Stimulated activated CD4-positive, alpha-beta T cell treated with anti-CD3 and anti-CD28 coated beads, Interleukin-2, amount 100 ng/mL, for 4 hours (primary cell): Measurements from ENCODE around the gene ZNF200.
"Not testable (repeated sequence)": the region's sequence is repeated elsewhere in the genome, so short reads cannot be mapped to it uniquely, and the experiment has no call there.

Source experiments
- DNase-seq: peaks from one replicate; pipeline ENCODE4 v3.0.0-alpha.2; 2020; ENCODE audit warnings: low read depth

ZNF200 gene

DNA sequence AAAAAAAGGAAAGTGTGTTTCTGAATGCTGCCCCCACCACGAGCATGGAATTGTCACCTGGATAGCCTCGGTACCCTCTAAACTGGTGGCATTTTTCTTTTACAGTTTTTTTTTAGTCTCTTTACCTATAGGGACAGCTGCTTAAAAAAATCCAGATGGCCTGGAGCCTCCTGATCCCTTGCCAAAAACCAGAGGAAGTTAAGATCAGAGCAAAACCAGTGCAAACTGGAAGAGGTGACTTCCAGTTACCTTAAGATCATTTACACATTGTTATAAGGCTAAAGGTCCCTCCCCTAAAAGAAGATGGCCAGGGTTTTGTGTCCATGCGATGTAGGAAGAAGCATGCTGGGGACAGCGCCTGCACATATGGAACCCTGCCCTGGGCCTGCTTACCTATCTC lies 18.0 kb upstream of the ZNF200 start:
- no peak for DNase-seq

DNA sequence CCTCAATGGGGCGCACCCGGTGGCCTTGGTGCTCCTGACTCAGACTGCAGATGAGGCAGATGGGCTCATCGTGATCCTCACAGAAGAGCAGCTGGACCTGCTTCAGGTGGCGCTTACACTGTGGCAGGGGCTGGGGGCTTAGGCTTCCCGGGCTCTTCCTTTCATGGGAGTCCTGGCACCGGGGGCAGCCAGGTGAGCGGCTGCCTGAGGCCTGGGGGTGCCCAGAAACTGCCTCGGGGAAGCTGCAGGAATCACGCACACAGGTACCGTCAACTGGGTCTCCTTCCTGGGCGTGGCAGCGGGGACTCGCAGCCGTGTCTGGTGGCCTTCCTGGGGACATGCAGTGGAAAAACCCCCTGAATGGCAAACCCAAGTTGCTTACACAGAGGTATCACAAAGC lies 14.5 kb upstream of the ZNF200 start:
- DNase-seq = no peak

DNA sequence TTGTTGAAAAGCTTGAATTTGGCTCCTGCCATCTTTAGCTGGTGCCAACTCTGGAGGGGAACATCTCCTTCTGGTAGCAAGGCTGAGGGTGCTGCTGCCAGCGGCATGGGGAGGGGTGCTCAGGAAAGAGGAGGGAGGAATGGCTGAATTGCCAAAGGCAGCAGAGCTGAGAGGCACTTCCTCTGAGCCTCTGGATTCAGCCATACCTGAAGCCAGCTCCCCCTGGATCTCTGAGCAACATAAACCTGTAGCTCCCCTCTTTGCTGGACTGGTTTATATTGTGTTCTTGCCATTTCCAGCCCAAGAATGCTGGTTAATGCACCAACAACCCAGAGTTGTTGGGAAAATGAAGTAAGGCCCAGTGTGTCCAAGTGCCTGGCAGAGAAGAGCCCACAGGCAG lies 14.1 kb upstream of the ZNF200 start:
- DNase-seq = no peak

DNA sequence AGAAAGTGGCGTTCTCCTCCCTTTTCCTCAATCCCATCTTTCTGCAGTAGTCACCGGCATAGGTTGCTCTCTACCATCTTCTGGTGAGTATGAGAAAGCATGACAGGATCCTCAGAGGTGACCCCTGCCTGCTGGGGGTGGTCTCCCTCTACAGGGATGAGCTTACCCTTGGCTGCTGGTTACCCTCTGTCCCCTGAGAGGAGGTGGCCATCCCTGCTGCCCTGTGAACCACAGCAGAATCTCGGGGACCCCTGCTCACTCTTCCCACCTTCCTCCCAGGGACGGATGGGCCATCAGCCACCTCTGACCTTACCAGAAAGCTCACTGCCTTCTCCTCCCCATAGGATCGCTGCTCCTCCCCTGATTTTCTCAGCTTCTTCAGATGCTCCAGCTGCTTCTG lies 13.6 kb upstream of the ZNF200 start:
- DNase-seq = no peak

DNA sequence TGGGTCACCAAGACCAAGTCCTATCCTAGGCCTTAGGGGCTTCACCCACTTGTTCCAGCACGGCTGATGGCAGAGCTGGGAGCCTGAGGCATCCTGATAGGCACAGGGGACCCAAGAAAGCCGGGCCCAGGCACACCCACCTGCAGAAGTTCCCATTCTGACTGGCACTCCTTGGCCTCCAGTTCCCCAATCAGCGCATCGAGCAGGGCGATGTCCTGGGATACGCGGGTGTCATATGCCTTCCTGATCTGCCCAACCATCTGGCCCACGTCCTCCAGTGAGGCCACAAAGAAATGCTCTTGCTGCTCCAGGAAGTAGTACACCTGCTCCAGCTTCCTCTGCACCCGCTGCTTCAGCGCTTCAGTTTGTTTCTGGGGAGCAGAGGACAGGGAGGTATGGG lies 11.9 kb upstream of the ZNF200 start:
- no peak for DNase-seq

DNA sequence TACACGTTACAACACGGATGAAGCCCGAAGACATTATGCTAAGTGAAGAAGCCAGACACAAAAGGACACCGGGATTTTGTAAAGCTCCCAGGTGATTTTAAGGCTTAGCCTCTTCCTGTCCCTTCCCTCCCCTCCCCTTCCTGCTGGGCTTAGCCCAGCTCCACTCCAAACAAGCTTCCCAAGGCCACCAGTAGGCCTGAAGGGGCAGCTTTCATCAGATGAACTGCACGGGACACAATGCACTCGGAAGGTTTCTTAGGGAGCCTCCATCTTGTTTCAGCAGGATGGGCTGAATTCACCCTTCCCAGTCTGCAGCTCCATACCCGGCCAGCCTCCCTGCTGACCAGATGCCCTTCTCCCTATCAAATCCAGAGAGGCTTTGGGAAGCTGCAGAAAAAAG lies 11.0 kb upstream of the ZNF200 start:
- no peak for DNase-seq

DNA sequence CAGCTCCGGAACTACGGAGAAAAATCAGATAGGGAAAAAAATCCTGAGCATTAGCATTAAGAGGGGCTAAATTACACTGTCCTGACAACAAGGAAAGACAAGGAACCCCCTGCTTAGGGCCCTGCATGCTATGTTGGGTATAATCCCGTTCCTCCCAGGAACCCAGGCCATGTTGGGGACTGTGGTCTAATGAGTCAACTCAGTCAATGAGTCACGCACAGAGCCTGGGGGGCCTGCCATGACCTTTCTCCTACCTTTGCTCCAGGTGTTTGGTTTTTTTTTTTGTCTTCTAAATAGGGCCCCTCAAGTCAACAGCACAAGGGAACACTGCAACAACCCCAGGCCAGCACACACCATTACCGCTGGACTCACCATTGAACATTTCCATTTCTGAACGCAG lies 8.9 kb upstream of the ZNF200 start:
- DNase-seq = no peak

DNA sequence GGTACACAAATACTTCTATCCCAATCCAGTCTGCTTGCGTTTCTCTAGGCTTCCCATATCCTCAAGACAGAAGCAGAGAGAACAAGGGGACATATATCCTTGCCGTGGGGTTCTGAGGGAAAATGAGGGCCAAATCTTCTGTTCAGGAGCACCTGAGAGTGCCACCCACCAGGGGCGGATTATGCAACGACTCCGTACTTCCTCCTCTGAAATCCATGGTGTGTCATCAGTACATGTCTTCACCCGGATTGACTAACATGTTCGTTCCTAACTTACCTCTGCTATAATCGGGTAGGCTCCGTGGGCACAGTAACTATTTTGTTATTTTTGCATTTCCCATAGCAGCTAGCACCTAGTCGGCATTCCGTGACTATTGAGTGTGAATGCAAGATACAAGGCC lies 7.8 kb upstream of the ZNF200 start:
- DNase-seq = no peak

DNA sequence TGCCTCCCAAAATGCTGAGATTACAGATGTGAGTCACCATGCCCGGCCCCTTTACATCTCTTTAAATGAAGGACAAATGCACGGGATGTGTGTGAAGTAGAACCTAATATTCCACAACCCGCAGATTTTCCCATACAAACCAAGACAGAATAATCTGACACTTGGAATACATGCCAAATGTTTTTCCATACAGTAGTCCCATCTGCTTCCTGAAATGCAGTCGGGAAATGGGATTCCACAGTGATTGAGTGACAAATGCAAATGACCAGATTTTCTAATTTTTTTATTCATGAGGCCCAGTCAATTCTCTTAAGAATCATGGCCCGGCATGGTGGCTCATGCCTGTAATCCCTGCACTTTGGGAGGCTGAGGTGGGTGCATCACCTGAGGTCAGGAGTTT lies 6.8 kb upstream of the ZNF200 start:
- no peak for DNase-seq

DNA sequence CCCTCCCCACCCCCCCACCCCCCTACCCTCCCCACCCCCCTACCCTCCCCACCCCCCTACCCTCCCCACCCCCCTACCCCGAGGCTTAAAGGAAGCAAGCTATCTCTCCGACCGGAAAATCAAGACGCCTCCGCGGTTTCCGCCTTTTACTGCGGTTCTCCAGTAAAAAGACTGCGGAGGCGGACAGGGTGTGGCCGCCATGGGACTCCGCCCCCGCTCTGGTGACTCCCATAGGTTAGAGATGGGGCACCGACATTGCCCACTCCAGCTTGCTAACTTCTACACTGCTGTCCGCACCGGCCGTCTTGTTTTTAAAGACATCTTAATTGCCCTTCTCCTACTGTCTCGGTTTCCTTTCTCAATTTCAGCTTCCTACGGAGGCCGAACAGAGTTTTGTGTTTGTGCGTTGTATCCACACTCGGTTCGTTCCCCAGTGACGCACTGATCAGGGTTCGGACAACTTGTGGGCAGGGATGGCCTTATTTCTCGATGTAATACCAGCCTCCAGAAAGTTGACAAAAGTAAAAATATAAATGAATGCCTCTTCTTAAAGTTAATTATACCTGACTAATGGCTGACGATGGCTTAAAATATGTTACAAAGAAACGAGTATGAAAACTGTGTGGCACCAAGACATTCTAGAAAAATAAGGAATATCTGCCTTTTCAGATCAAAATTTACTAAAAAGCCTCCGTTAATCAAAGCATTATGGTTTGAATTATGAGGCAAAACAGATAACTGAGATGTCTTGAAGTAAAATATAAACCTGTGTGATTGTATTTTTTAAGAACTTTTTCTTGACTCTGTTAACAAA lies 1.1 kb upstream of the ZNF200 start:
- DNase-seq = peak; percentile 50

DNA sequence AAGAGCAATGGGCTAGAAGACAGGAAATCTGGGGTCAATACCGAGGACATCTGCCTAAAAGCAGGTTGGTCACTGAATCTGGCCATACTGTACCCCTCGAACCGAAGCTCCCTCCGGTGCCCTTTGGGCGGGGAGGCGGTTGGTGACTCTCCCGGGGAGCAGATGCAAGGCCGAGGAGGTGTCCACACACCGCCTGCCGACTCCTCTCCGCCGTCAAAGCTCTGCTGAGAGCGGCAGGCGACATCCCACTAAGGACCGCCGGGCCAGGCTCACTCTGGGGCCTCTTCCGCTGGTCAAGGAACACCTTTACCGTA lies 458 bp downstream of the ZNF200 start:
- no peak for DNase-seq

DNA sequence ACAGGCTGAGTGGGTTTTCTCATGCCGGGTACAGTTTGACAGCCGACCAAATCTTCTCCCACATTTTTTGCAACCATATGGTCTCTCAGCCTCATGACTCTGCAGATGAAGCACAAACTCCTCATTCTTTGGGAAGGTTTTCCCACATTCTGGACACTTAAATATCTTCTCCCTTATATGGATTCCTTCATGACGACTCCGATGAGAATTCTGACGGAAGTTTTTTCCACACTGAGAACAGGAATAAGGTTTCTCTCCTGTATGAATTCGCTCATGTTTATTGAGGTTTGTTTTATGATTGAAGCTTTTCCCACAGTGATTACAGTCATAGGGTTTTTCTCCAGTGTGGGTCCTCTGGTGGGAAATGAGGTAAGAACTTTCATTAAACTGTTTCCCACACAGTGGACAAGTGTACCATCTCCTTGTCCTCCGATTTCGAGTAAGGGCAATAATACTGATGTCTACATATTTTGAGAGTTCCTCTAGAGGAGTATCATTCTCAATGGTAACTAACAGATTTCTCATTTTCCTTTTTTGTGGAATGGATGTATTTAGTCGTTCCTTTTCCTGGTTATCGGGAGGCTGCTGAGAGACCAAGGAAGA lies 10.9 kb downstream of the ZNF200 start:
- DNase-seq = no peak

DNA sequence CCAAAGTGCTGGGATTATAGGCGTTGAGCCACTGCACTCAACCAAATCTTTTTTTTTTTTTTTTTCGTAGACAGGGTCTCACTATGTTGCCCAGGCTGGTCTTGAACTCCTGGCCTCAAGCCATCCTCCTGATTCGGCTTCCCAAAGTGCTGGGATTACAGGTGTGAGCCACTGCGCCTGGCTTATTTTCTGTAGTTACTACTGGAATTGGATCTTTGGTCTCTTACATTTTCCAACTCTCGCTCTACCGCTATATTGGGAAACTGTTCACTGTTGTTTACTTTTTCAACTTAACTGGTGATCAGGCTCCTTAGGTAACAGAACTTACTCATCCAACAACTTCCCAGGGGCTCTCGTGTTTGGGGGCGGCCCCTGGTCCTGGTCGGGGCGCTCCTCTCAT lies 14.1 kb downstream of the ZNF200 start:
- no peak for DNase-seq

DNA sequence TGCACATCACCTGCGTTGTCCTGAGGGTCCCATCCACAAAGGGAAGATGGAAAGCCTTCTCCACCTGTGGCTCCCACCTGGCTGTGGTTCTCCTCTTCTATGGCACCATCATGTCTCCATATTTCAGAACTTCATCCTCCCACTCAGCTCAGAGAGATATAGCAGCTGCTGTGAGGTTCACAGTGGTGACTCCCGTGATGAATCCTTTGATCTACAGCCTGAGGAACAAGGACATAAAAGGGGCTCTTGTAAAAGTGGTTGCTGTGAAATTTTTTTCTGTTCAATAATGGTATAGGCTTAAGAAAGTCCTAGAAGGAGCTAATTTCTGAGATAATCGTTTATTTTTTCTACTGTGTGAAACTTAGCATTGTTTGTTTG lies 18.7 kb downstream of the ZNF200 start:
- DNase-seq = no peak

DNA sequence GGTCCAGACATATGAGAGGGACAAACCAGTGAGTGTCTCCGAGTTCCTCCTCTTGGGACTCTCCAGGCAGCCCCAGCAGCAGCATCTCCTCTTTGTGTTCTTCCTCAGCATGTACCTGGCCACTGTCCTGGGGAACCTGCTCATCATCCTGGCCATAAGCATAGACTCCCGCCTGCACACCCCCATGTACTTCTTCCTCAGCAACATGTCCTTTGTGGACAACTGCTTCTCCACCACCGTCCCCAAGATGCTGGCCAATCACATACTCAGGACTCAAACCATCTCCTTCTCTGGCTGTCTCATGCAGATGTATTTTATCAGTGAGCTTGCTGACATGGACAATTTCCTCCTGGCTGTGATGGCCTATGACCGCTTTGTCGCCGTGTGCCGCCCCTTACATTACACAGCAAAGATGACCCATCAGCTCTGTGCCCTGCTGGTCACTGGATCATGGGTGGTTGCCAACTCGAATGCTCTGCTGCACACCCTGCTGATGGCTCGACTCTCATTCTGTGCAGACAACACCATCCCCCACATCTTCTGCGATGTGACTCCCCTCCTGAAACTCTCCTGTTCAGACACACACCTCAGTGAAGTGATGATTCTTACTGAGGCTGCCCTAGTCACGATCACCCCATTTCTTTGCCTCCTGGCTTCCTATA lies 19.2 kb downstream of the ZNF200 start:
- no peak for DNase-seq

DNA sequence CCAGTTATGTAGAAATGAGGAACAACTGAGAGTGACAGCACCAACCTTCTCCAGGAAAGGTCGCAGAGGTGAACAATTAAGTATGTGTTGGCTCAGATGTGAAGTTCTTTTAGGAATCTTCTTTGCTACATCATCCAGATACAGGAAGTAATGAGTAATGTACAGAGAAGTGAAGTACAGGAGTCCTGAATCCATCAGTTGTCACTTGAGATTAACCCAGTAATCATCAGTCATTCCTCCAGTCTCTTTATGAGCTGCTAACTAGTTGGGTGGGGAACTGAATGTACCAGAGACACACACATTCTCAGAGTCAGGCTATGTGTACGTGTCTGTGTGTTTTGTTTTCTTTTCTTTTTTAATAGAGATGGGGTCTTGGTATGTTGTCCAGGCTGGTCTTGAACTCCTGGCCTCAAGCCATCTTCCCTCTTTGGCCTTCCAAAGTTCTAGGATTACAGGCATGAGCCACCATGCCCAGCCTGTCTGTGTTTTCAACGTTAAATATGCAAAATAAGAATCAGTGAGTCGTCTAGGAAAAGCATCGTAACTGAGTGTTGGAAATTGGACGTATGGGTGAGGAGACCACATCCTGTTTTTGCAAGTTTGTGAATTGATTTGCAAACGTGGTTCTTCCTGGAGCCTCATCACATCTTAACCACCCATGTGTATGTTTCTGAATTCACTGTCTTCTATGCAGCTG lies 19.9 kb downstream of the ZNF200 start:
- DNase-seq = no peak

DNA sequence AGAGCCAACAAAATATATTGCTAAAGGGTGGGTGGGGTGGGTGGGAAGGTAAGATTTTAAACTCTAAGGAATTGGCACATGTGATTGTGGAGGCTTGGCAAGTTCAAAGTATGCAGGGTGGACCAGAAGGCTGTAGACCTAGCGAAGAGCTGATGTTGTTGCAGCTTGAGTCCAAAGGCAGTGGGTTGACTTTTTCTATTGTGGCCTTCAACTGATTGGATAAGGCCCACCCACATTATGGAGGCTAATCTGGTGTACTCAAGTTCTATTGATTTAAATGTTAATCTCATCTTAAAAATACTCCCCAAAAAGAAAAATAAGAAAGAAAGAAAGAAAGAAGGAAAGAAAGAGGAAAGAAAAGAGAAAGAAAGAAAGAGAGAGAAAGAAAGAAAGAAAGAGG lies 22.4 kb downstream of the ZNF200 start:
- no peak for DNase-seq

DNA sequence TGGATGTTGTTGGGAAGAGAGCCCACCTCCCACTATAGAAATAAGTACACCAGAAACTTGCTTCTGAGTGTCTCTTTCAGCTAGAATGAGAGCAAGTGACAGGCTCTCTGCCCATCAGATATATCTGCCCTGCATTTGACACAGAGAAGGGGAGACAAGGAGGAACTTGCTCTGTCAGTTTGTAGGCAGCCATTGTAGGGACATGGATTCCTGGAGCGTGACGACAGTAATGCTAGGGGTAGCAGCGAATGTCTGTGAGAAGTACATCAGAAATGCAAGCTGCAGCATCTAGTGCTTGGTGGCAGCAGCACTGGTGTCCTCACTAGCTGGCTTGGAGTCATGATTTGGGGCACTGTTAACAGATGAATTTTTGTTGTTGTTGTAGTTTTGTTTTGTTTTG lies 23.0 kb downstream of the ZNF200 start:
- no peak for DNase-seq

DNA sequence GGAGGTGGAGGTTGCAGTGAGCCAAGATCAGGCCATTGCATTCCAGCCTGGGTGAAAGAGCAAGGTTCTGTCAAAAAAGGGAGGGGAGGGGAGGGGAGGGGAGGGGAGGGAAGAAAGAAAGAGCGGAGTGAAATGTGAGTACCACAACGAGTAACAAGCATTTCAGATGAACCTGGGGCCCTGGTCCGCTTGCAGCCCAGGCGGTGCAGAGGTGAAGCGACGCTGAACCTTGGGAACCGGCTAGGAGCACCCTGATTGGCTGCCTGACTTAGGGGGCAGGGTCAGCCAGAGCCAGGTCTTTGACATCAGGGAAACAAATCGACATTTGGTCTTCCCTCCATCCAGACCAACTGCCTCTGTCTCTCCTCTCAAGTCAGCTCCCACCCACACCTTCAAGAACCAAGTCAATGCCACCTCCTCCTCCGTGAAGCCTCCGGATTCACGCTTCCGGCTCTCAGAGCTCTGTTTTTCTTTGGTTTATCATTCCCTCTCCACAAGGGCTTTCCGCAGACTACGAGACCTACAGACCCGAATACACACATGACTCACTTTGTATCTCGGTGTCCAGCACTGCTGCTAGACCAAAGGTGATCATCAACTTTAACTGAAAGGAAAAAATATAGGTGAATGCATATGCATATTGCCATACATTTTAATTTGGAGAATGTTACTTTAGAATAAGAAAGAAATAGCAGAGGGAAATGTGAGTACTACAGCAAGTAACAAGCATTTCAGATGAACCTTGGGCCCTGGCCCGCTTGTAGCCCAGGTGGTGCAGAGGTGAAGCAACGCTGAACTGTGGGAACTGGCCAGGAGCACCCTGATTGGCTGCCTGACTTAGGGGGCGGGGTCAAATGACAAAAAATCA lies 27.6 kb downstream of the ZNF200 start:
- no peak for DNase-seq

DNA sequence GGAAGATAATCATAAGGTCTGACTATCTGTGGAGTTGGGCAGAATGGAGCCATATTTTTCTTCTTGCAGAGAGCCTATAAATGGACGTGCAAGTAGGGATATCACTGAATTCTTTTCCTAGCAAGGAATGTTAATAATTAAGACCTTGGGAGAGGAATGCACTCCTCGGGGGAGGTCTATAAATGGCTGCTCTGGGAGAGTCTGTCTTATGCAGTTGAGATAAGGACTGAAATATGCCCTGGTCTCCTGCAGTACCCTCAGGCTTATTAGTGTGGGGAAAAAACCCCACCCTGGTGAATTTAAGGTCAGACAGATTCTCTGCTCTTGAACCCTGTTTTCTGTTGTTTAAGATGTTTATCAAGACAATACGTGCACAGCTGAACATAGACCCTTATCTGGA lies 29.0 kb downstream of the ZNF200 start:
- not testable (repeated sequence) for DNase-seq

DNA sequence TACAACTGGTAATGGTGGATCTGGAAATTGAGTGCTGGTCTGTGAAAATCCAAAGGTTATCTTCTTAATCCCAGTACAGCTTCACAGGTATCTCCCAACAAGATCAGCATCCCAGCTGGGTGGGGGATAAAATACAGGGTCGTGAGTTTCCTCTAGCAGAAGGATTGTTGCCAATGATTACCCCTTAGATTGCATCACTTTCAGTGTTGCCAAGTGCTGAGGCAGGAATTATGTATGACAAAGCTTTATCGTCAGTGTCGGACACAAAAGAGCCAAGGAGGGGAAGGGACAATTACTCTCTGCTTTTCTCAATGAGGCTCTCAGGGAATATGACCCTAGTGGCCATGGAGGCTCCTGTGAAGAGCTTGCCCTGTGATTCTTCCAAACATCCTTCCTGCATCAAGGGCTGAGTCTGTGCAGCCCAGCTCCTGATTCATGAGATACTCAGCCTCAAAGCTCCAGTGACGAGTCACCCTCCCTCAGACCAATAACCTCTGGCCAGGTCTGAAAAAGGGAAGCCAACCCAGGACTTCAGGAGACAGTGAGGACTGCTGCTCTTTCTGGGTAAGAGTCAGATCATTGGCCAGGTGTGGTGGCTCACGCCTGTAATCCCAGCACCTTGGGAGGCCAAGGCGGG lies 31.9 kb downstream of the ZNF200 start:
- no peak for DNase-seq
